NCI-H1092 (cell line): ENCODE results near the gene CAMTA1.

Experiments used
- DNase-seq: peaks from one replicate; lab custom pipeline; 2025; lab: John Stamatoyannopoulos, UW

The CAMTA1 gene

DNA sequence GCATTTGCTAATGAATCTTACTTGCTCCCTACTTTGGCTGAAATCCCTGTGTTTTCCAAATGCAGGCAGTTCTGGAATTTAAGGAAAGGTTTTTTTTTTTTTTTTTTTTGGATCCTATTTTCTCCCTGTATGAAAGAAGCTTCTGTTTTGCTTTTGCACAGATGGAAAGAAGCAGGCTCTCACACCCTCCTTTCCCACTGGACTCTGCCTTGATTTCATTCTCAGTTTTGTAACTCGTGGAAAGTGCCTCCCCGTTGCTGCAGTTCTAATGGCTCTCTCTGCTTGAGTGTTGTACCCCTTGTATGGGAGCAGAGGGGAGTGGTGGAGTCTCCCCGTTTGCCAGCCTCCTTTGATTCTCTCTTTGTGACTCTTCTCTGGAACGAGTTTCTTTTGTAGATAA lies 291.9 kb downstream of the CAMTA1 start:
- DNase-seq: no peak

DNA sequence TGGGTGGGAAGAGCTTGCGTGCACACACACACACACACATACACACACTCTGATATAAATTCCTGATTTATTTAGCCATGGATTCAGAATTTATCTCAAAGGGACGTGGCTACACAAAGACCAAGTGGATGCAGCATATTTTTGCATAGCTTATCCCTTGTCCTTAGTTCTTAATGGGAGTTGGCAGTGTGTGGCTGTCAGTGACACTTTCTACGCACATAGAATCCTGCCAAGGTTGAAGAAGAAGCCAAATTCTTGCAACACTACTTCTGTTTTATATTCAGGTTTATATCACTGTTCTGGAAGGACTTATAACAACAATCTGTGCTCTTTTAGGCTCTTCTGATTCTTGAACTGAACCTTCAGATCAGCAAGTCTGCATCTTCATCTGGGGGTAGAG lies 292.7 kb downstream of the CAMTA1 start:
- DNase-seq: no peak

DNA sequence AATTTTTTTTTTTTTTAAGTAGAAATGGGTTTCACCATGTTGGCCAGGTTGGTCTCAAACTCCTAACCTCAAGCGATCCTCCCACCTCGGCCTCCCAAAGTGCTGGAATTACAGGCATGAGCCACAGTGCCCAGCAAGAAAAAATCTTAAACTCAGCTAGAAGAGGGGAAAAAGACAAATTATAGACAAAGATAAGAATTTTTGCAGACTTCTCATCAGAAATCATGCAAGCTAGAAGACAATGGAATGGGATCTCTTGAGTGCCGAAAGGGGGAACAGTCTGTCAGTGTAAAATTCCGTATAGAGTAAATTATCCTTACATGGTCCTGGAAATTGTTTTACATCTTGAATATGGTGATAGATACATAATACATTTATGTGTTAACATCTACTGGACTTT lies 294.4 kb downstream of the CAMTA1 start:
- no peak for DNase-seq

DNA sequence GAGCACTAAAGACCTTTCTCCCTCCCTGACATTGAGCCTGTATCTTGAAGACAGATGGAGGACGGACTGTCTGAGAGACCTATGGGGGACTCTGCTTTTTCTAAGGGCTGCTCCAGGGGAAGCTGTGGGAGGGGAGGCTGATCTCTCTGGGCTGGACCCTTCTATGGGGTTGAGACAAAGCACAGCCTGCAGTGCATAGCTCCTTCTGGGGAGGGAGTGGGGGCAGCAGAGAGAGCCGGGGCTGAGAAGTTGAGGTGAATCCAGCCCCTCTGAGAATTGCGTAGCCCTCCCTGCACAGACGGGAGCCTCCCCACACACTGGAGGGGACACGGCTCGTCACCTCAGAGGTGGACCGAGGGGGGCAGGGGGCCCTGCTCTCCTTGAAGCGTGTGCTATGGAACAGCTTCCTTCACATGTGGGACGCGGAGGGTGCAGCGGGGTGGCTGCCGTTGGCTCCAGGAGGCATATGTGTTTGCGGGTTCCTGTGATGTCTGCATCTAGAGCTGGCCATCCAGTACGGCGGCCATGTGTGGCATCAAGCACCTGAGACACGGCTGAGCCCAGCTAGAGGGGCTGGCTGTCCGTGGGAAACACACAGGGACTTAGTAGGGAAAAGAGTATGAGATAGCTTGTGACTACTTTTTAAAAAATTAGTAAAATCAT lies 299.1 kb downstream of the CAMTA1 start:
- no peak for DNase-seq

DNA sequence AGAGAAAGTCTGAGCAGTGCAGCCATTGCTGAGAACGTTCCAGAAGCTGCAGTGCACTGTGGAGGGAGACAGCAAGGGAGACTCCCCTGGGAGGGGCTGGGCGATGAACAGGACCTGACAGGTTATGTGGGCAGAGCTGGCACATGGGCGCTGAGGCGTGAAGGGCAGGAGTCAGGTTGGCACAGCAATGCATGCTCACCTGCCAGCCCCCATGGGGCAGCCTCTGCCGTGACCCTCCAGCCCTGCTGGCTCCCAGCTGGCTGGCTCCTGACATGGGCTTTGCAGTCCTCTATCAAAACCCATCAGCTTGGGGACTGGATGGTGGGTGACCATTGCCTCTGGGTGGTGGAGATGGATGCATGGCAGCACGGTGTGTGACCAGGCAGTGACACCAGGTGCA lies 300.3 kb downstream of the CAMTA1 start:
- no peak for DNase-seq

DNA sequence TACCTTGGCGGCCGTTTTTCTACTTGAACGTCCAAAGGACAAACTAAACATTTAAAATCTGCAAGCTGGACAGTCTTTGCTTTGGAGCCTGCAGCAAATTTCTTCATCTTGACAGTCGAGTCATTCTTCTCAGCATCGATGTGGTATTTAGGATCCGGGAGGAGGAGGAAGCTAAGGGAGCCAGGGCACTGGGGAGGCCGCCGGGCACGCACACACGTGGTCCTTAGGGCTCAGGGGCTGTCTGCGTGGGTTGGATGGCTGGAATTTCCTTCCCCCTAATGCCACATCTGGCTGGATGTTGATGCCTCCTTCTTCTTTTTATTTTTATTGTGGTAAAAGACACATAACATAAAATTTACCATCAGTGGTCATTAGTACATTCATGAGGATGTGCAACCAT lies 300.9 kb downstream of the CAMTA1 start:
- no peak for DNase-seq

DNA sequence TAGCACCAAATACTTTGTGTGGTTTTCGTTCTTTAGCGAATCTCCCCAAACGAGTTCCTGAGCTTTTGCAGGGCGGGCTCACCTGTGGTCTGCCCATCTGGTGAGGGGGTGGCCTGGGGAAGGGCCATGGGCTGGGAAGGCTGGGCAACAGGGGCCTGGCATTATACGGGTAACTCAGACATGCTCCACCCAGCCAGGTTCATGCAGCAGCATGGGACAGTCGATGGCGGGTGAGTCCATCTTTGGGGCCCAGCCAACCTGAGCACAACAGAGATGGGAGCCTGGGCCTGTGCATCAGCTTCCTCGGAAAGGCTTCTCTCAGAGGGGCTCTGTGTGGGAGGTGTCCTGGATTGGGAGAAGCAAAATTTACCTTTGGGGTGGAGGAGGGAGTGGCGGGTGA lies 302.6 kb downstream of the CAMTA1 start:
- DNase-seq: no peak

DNA sequence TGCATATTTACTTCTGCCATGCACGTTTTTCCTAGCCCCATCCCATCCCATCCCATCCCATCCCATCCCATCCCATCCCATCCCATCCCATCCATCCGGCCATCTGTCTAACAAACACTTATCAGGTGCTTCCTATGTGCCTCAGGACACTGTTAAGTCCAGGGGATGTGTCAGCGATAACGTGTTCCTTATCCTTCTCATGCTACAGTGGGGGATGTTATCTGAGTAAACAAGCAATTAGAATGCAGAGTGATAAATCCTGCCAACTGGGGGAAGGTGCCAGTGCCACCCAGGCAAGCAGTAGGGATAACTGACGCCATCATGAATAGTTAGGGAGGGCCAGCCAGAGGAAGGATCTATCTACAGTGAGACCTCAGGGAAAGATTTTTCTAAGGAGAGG lies 304.2 kb downstream of the CAMTA1 start:
- no peak for DNase-seq

DNA sequence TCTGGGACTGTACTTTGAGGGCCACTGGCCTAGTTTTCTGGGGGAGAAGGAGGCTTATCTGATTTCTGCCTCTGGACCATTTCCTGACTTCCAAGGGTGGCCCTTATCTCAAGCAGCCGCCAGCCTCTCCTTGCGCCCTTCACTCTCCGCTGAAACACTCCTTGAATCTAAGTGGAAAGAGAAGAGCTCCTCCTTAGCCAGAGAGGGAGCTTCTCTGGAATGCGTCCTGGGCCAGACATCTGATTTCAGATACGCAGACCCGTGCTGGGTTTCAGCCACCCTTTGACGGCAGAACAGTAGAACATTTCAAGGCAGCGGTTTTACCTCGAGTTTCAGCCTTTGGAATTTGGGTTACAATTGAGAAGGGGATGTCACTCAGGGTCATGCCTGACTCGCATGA lies 308.0 kb downstream of the CAMTA1 start:
- no peak for DNase-seq

DNA sequence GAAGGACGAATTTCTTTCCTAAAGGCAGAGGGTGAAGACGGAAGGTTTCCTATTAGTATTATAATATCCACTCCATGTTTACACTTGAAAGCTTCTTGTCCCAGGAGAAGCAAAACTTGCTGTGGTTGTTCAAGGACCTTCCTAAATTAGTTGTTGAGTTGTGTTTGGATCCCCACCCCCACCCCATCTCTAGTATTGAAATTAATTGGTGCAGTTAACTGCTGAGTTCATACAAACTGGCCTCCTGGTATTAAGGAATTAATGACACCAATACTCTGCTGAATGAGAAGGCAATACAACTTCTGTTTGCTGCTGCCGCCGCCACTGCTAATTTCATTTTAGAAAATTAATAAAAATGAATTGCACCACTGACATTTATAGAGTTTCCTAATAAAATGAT lies 308.8 kb downstream of the CAMTA1 start:
- no peak for DNase-seq

DNA sequence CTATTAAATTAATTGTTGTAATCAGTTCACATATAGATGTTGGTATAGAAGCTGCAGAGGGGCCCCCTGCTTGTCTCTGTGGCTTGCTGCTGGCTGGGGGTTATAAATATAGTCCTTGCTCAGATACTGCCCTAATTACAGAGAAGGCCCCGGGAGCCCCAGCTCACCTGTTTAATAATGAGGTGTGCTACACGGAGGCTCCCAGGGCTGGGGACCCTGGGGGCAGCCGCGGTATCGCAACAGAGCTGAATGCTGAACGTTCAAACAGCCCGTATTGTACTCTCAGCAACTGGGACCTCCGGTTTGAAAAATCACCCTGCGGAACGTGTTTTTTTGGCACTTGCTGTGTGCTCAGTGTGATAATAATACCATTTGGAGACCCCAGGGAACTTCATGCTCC lies 309.3 kb downstream of the CAMTA1 start:
- DNase-seq: no peak

DNA sequence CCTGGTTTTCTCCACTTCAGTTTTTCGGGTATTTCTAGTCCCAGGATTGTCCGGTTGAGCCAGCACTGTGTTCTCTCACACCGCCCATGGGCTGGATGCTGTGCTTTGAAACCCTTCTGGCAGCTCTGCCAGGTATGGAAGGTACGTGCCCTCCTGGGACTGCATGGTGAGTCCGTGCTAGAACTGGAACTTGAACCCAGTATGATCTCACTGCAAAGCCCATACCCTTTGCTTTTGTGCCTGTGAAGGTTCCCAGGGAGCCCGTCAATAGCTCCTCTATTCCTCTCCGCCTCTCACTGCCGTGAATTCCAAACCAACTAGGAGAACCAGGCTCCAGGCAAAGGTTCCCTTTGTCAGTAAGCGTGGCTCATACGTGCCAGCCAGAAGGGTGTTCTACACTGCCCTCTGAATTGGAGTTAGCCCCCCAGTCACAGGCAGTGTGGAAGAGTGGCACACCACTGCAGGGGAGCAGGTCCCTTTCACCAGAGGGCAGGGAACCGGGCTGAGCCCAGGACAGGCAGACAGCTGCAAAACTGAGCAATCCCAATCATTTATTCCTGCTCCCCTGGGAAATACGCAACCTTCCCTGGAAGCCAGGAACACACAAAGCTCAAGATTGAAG lies 310.2 kb downstream of the CAMTA1 start:
- DNase-seq: no peak

DNA sequence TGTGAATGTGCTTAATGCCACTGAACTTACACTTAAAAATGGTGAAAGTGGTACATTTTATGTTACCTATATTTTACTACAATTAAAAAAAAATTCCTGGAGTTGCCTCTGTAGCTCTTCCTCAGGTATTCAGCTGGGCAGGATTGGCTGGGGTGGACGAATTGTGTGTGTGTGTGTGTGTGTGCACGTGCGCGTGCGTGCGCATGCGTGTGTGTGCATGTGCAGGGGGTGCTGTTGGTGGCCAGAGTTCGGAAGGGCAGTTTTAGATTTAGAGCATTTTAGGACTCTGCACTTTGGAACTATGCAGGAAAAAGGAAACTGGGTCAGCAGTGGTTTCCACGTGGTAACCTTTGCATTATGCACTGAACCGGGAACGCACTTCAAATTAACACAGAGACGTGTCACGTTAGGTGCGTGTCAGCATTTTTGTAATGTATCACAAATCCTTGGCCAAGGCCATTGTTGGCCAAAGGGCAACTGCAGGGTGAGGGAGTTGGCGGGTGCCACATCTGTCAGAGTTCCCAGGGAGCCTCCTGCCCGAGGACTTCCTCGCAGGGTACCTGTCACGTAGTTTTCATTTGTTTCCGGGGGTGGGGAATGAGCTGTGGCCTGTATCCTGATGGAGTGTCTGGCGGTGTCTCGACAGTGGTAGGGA lies 312.8 kb downstream of the CAMTA1 start:
- DNase-seq: no peak

DNA sequence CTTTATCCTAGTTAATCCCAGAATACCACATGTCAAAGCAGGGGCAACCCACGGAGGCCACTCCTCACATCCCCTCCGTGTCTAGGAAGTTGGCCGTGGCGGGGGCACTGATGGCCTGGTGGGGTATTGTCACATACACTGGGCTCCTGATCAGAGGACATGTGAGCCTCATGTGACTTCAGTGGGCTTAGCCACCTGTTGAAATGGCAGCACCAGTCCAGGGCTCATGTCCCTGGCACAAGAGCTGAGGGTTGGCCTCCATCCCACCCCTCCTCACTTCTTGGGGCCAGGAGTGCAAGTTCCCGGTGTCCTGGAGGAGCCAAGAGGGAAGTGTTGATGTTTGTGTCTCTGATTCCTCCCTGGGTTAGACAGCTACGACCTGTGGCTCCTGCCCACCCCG lies 313.4 kb downstream of the CAMTA1 start:
- DNase-seq: no peak

DNA sequence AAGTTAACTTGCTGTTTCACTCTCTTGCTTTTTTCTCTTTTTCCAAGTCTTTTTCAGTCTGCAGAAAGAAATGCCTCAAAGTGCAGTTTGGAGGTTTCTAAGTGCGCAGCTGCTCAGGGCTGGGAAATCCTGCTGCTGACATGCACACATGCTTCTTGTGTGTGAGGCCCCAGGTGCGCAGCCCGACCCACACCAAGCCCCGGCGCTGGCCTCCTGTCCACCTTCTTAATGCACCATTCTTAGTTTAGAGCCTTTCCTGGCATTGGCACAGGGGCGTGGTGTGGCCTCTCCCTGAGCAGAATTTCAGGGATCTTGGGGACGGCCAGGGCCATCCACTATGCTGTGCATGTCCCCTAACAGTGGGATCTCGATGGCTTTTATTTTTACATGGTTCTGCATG lies 315.2 kb downstream of the CAMTA1 start:
- no peak for DNase-seq

DNA sequence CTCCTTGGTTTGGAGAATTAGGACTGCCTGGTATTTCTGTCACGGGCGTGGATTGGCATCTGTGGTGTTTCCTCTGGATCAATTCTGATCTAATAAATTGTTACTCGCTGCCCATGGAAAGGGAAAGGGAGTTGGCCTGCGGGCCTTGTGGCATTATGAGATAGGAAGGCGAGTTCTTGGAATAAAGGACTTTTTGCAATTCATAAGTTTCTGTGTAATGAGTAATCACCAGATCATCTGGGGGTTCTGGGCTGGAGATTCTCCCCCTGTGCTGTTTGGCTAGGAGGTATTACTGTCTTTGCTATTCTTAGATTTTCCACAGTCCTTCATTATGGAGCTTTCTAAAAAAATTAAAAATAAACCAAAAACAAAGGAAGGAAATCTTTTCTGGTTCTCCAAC lies 315.9 kb downstream of the CAMTA1 start:
- no peak for DNase-seq

DNA sequence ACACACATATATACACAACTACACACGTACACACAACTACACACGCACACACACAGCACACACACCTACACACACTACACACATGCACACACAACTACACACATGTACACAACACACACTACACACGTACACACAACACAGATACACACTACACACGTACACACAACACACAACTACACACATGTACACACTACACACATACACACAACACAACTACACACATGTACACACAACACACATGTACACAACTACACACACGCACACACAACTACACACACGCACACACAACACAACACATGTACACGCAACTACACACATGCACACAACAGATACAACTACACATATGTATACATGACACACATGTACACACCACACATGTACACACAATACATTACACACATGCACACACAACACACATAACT lies 318.1 kb downstream of the CAMTA1 start:
- no peak for DNase-seq

DNA sequence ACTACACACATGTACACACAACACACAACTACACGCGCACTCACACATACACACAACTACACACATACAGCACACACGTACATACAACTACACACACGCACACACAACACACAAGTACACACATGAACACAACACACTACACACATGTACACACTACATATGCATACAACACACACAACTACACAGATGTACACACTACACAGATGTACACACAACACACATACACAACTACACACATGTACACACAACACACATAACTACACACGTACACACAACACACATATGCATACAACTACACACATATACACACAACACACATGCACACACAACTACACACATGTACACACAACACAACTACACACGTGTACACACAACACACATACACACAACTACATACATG lies 318.6 kb downstream of the CAMTA1 start:
- DNase-seq: no peak

DNA sequence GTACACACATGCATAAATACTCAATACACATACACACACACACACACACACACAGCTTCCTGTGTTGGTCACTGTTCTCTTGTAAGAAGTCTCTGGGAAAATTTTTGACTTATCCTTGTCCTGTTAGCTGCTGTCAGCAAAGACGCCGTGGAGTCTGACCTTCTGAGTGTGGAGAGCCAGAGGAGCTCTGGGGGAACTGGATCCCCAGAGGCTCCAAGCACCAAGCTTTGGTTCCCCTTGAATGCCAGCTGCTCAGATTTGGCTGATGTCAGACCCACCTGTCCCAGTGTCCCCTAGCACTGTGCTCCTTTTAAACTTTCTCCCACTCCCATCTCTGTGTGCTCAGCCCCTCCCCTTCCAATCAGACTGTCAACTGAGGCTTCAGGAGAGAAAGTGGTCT lies 319.1 kb downstream of the CAMTA1 start:
- no peak for DNase-seq

DNA sequence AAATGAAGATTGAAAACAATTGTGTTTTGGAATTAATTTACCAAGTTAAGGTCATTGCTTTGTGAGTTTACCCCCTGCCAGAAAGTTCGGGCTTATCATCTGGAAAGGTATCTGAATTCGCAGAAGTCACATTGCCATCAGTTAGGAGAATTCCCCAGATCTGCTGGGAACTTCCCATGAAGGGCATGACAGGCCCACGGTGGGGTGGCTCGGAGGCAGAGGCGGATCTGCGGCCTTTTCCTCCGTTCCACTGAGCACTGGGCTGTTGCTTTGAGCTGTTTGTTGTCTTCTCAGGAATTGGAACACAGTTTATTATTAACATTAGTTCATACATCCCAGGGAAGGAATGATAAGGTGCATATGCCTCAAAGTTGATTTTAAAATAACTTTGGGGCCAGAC lies 320.0 kb downstream of the CAMTA1 start:
- DNase-seq: no peak

DNA sequence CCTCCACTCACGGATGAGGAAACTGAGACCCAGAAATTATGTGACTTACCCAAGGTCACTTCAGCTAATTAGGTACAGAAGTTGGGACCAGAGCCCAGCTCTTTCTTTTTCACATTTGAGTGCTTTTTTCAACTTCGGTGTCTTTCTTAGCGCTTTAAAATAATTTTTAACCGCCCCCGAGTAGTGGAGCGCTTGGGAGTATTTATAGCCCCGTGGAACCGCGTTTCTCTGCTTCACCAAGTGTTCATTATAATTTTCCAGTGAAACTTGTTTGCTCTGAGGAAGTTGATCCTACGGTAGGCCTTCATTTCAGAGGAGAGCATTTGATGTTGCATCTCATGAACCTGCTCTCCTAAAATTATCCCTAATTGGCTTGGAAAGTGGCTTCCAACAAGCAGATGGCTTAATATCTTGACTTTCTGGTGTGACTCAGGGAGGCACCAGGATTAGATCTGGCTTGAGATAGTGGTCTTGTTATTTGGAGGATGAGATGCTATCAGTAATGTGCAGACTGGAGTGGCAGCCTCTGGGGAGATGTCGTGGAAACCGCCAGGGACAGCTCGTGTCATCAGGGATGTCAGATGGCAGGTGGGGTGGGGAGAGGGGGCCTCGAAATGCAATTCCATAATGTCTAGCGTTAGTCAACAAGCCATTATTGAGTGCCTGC lies 321.3 kb downstream of the CAMTA1 start:
- no peak for DNase-seq

DNA sequence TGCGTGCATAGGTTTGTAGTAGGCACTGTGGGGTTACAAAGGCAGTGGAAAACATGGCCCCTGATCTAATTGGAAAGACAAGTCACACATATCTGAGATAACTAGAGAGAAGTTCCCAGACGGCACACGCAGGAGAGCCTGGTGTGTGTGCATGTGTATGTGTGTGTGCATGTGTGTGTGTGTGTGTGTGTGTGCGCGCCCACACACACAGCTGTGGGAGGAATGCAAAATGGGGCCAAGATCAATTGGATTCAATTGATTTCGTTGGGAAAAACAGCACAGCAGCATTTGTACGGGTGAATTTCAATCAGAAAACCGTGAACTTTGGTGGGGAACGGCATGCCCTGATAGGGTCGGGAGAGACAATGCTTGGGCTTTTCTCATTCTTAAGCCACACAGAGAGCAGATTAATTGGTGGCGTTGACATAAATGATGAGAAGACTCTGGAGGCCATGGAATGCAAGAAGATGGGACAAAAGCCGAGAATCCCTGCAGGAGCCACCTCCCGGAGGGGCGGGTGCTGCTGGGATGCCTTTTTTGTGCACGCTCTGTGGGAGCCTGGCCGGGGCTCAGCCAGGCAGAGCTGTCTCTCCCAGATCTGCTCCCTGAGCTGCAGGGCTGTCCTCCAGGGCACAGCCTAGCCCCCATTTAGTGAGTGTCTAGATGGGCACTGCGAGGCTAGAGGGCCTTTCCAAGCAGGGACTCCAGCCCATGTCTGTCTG lies 322.0 kb downstream of the CAMTA1 start:
- no peak for DNase-seq

DNA sequence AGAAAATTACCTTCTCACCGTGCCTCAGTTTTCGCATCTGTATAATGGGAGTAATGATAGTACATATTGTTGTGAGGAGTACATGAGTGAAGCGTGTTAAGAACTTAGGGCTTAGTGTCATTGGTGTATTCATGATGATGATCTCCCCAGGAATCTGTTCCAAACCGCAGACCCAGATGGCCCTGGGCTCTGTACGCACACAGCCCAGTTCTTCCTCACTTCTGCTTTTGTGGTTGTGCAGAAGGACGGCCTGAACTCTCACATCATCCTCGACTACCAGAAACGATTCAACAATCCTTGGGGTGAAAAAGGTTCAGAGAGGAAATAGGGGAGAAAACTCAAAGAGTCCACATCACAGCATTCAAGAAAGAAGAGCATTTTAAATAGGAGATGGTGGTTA lies 323.0 kb downstream of the CAMTA1 start:
- DNase-seq: no peak
